PFSK-1 (cell line): ENCODE data around the gene BTBD9.

Experiments used
- FOXP2 ChIP-seq: optimal IDR thresholded peaks from 2 replicates; pipeline ENCODE3; 2011; ENCODE audit warnings: borderline replicate concordance, control low read depth, inconsistent platforms; ENCODE audit not compliant: insufficient read depth; ENCODE audit errors: extremely low read length, extremely low read depth
- POLR2AphosphoS5 ChIP-seq: IDR thresholded peaks from 2 replicates; pipeline ENCODE4 v1.6.1; 2012; ENCODE audit warnings: low read depth, mild to moderate bottlenecking, control low read depth, low read length, moderate library complexity
- SIN3A ChIP-seq: IDR thresholded peaks from 2 replicates; pipeline ENCODE4 v1.6.1; 2012; ENCODE audit warnings: mild to moderate bottlenecking, low read length, moderate library complexity, borderline replicate concordance; ENCODE audit not compliant: insufficient read depth
- TAF1 ChIP-seq: IDR thresholded peaks from 2 replicates; pipeline ENCODE4 v1.6.1; 2012; ENCODE audit warnings: low read length, control low read depth, borderline replicate concordance; ENCODE audit not compliant: insufficient read depth
- TF ChIP-seq, protein P1 (sequence below), 2 experiments: IDR thresholded peaks; 2 replicates each; pipeline versions ENCODE4 v1.6.1 to v1.8.0; 2011 to 2012; ENCODE audit warnings: low read depth in 2 of 2, low read length in 2 of 2, control low read depth in 1 of 2, inconsistent platforms in 1 of 2, mild to moderate bottlenecking in 1 of 2, moderate library complexity in 1 of 2; ENCODE audit not compliant: insufficient read depth in 1 of 2

The BTBD9 gene

DNA sequence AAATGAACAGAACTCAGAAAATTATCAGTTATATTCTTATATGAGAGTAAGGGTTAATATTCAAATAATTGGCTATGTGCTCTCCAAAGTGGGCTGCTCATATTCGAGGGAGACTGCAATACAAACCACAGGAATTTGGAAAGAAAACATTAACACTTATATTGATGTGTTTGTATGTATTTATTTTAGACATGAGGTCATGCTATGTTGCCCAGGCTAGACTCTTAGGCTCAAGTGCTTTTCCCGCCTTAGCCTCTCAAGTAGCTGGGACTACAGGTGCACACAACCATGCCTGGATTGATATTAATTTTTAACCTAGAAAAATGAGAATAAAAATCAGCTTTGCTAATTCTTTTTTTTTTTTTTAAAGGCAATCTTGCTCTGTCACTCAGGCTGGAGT is 35.0 kb downstream of the BTBD9 start:
- TF ChIP-seq FOXP2 (no peak), SIN3A (no peak), TAF1 (no peak), POLR2AphosphoS5 (no peak)
- TF ChIP-seq, protein P1, sequence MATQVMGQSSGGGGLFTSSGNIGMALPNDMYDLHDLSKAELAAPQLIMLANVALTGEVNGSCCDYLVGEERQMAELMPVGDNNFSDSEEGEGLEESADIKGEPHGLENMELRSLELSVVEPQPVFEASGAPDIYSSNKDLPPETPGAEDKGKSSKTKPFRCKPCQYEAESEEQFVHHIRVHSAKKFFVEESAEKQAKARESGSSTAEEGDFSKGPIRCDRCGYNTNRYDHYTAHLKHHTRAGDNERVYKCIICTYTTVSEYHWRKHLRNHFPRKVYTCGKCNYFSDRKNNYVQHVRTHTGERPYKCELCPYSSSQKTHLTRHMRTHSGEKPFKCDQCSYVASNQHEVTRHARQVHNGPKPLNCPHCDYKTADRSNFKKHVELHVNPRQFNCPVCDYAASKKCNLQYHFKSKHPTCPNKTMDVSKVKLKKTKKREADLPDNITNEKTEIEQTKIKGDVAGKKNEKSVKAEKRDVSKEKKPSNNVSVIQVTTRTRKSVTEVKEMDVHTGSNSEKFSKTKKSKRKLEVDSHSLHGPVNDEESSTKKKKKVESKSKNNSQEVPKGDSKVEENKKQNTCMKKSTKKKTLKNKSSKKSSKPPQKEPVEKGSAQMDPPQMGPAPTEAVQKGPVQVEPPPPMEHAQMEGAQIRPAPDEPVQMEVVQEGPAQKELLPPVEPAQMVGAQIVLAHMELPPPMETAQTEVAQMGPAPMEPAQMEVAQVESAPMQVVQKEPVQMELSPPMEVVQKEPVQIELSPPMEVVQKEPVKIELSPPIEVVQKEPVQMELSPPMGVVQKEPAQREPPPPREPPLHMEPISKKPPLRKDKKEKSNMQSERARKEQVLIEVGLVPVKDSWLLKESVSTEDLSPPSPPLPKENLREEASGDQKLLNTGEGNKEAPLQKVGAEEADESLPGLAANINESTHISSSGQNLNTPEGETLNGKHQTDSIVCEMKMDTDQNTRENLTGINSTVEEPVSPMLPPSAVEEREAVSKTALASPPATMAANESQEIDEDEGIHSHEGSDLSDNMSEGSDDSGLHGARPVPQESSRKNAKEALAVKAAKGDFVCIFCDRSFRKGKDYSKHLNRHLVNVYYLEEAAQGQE (IDR thresholded peaks at IDR 0.05; ENCODE audit: insufficient read depth in 1 of 2, low read depth in 2 of 2, low read length in 2 of 2): no peak

DNA sequence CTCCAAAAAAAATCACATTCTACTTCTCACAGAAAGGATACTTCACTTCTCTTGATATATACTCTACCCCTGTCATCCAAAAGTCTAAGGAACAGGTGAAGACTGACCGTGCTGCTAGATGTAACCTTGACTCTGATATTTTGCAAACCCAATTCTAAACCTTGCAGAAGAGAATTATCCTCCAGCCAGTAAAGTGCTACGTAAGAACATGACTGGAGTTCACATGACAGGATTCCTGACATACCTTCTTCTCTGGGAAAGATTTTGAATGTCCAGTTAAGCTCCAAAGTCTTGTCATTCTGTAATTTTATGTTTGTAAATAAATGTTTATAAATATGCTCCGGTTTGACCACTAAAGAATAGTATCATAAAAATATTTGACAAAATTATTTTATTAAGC is 35.8 kb downstream of the BTBD9 start:
- TF ChIP-seq TAF1 (no peak), FOXP2 (no peak), SIN3A (no peak), POLR2AphosphoS5 (no peak)
- TF ChIP-seq, protein P1 (IDR thresholded peaks at IDR 0.05; ENCODE audit: insufficient read depth in 1 of 2, low read depth in 2 of 2, low read length in 2 of 2): no peak

DNA sequence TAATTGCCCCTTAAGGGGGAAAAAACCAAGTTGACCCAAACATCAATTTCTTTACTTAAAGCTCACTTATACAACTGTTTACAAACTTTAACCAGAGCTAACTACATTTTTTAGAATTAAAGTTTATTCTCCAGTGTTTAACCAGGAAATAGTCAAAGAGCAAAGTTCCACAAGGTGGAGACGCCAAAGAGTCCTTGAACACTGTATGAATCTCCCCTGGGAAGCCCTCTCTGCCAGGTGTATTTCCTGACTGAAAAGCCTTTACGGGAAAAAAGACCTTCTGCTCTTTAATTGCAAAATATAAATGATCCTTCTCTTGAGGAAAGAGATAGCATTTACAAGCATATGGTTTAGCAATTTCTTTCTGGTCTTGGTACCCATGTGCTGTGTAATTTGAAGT is 36.2 kb downstream of the BTBD9 start:
- no peak for TF ChIP-seq TAF1
- TF ChIP-seq, protein P1 (IDR thresholded peaks at IDR 0.05; ENCODE audit: insufficient read depth in 1 of 2, low read depth in 2 of 2, low read length in 2 of 2): no peak

DNA sequence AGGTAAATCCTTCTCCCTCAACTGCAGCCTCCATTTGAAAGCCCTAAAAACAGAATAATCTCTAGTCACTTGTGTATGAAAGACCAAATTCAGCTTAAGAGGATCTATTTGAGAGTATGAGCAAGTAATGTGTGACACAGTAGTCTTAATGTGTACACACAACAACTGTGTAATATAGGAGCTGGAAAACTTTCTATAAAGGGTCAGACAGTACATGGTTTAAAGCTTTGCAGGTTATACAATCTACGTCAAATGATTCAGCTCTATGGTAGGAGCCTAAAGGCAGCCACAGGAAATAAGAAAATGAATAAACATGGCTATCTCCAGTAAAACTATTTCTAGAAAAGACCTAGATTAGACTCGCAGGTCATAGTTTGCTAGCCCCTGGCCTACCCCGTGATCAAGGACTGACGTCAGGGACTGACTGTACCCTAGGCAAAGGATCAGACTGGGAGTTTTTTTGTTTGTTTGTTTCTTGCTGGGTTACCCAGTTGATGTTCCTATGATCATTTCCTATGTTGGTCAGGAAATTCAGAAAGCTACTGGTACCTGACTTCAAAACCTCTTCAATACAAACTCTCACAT is 39.7 kb downstream of the BTBD9 start:
- TF ChIP-seq FOXP2: no peak
- no peak for TF ChIP-seq TAF1
- TF ChIP-seq, protein P1 (IDR thresholded peaks at IDR 0.05; ENCODE audit: insufficient read depth in 1 of 2, low read depth in 2 of 2, low read length in 2 of 2): no peak
- no peak for TF ChIP-seq POLR2AphosphoS5
- no peak for TF ChIP-seq SIN3A

DNA sequence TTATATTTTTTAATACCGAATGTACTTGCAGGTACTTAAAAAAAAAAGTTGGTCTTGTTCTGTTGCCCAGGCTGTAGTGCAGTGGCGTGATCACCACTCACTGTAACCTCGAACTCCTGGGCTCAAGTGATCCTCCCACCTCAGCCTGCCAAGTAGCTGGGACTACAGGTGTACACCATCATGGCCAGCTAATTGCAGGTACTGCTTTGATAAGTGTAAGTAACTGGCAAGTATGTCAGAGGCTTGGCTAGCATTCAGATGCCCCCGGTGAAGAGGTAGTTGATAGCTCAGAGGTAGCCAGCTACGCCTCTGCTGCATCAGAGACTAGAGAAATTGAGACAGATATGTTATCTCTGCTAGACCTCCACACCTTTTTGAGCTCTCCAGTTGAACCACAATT is 40.5 kb downstream of the BTBD9 start:
- TF ChIP-seq, protein P1 (IDR thresholded peaks at IDR 0.05; ENCODE audit: insufficient read depth in 1 of 2, low read depth in 2 of 2, low read length in 2 of 2): no peak
- TF ChIP-seq TAF1: no peak
- TF ChIP-seq SIN3A: no peak
- TF ChIP-seq POLR2AphosphoS5: no peak
